ENCODE data around the gene OGT. TPM values are rescaled to one million over a fixed set of nuclear protein-coding genes. Genes with fewer than 3 reads are reported as not detected.

OGT gene
- total RNA-seq, 1 experiment from 2014 or later = 174 TPM

DNA sequence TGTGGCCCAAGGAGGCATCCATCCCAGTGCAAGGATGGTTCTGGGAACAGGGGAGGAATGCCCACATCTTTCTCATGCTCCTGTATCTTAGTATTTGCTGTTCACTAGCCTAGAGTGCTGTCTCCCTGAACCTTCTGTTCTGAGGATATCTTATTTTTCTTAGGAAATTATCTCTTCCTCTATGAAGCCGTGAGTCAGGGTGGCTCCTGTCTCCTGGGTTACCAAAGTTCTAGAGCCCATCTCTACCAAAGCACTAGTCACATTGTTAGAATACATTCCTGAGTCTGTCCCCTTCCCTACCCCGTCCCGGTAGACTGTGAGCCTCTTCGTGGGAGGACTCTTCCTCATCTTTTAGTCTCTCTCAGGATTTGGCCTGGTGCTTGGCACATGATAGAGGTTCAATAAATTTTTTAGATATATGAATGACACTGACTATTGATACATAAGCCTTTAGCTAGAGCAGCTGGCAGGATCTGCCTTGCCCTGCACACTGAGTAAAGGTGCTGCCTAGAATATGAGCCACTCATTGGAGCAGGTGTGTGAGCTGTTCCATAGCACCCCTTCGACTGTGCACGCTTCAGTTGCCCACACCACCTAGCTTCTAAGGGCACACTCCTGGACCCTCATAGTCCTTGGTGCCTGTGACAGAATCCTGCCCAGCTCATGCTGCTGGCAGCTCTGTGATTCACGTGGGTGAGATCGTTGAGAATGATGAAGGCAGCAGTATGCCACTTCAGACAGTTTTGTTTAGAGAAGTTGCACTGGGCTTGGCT is 72.1 kb downstream of the OGT start:
- no peaks in the 10 kb centered on the region for H3K9me3 ChIP-seq (ENCODE audit: control insufficient read depth, insufficient read depth, low read depth, low read length)
- ChIA-PET POLR2A (no interaction called here), CTCF (no interaction called here)
- H3K4me3 ChIP-seq (ENCODE audit: low read depth in 2 of 2, low read length in 2 of 2) = no peak overlapping the region
- in situ Hi-C loops (cut with HindIII; ENCODE audit: low pct_unique_long_range_greater_than_20kb, low sequenced_read_pairs) = no loop called here
- H3K27ac ChIP-seq (ENCODE audit: low read length) = no peak overlapping the region
- no TSS peak for BruUV-seq (replicated peaks)
- H3K4me1 ChIP-seq (ENCODE audit: control insufficient read depth, insufficient read depth, low read length) = no peaks in the 10 kb centered on the region
- ATAC-seq = no peak
- no peak for DNase-seq (ENCODE audit: low read depth, low spot score)
- intact Hi-C loops (cut with micrococcal nuclease; ENCODE audit: unreplicated experiment) = no loop called here
- TF ChIP-seq TCF7L2 (IDR thresholded peaks at IDR 0.05; ENCODE audit: low read depth, low read length) (no peak), SIN3A (IDR thresholded peaks at IDR 0.05; ENCODE audit: borderline replicate concordance, insufficient read depth, low read depth, low read length) (no peak), POLR2AphosphoS5 (IDR thresholded peaks at IDR 0.05; ENCODE audit: low read depth, low read length) (no peak)
- TF ChIP-seq, protein P1, sequence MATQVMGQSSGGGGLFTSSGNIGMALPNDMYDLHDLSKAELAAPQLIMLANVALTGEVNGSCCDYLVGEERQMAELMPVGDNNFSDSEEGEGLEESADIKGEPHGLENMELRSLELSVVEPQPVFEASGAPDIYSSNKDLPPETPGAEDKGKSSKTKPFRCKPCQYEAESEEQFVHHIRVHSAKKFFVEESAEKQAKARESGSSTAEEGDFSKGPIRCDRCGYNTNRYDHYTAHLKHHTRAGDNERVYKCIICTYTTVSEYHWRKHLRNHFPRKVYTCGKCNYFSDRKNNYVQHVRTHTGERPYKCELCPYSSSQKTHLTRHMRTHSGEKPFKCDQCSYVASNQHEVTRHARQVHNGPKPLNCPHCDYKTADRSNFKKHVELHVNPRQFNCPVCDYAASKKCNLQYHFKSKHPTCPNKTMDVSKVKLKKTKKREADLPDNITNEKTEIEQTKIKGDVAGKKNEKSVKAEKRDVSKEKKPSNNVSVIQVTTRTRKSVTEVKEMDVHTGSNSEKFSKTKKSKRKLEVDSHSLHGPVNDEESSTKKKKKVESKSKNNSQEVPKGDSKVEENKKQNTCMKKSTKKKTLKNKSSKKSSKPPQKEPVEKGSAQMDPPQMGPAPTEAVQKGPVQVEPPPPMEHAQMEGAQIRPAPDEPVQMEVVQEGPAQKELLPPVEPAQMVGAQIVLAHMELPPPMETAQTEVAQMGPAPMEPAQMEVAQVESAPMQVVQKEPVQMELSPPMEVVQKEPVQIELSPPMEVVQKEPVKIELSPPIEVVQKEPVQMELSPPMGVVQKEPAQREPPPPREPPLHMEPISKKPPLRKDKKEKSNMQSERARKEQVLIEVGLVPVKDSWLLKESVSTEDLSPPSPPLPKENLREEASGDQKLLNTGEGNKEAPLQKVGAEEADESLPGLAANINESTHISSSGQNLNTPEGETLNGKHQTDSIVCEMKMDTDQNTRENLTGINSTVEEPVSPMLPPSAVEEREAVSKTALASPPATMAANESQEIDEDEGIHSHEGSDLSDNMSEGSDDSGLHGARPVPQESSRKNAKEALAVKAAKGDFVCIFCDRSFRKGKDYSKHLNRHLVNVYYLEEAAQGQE (IDR thresholded peaks at IDR 0.05; ENCODE audit: insufficient read depth in 1 of 2, low read depth in 2 of 2, low read length in 1 of 2) = no peak
- TF ChIP-seq, protein P2, sequence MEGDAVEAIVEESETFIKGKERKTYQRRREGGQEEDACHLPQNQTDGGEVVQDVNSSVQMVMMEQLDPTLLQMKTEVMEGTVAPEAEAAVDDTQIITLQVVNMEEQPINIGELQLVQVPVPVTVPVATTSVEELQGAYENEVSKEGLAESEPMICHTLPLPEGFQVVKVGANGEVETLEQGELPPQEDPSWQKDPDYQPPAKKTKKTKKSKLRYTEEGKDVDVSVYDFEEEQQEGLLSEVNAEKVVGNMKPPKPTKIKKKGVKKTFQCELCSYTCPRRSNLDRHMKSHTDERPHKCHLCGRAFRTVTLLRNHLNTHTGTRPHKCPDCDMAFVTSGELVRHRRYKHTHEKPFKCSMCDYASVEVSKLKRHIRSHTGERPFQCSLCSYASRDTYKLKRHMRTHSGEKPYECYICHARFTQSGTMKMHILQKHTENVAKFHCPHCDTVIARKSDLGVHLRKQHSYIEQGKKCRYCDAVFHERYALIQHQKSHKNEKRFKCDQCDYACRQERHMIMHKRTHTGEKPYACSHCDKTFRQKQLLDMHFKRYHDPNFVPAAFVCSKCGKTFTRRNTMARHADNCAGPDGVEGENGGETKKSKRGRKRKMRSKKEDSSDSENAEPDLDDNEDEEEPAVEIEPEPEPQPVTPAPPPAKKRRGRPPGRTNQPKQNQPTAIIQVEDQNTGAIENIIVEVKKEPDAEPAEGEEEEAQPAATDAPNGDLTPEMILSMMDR (IDR thresholded peaks at IDR 0.05) = no peak
- no peaks in the 10 kb centered on the region for H3K27me3 ChIP-seq (ENCODE audit: control insufficient read depth, insufficient read depth, low read length)
- peaks cover 9% of the 10 kb centered on the region; the same call in 1 of the 2 replicates for H3K36me3 ChIP-seq (ENCODE audit: control insufficient read depth, insufficient read depth, low read length)

DNA sequence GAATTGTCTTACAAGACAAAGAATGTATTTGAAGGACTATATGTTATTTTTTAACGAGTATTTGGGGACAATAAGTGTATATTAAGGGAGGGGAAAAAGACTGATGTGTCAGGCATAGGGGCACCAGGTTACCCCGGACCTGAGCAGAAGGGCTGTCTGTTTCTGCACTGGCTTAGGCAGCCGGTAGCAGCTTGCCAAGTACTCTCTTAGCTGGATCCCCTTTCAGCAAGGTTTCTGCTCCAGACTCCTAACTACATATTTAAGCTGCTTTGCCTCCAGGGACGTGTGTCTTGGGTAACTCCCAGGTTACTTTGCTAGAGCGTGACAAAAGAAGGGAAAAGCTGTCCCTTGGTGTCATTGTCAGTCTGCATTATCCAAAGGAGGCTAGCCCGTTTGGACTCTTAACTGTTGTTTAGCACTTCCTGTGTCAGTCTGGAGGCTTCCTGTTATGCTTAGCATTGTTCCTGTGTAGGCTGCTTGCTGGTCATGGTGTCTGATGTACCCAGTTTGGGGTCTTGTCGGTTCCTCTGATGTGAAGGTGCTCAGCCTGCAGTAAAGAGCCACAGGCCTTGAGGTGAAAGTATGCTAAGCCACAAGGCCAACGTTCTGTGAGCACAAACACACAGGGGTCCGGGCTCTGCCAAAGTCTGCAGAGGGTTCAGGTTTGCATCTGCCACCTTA is 73.8 kb downstream of the OGT start:
- 0 out of 2 replicates have a peak, but pooled peaks cover 9% of the 10 kb centered on the region for H3K36me3 ChIP-seq (ENCODE audit: control insufficient read depth, insufficient read depth, low read length)
- no TSS peak for BruUV-seq (replicated peaks)
- intact Hi-C loops (cut with micrococcal nuclease; ENCODE audit: unreplicated experiment) = no loop called here
- TF ChIP-seq, protein P1 (IDR thresholded peaks at IDR 0.05; ENCODE audit: insufficient read depth in 1 of 2, low read depth in 2 of 2, low read length in 1 of 2) = no peak
- TF ChIP-seq, protein P2 (IDR thresholded peaks at IDR 0.05) = no peak
- TF ChIP-seq POLR2AphosphoS5 (IDR thresholded peaks at IDR 0.05; ENCODE audit: low read depth, low read length) (no peak), TCF7L2 (IDR thresholded peaks at IDR 0.05; ENCODE audit: low read depth, low read length) (no peak), SIN3A (IDR thresholded peaks at IDR 0.05; ENCODE audit: borderline replicate concordance, insufficient read depth, low read depth, low read length) (no peak)
- in situ Hi-C loops (cut with HindIII; ENCODE audit: low pct_unique_long_range_greater_than_20kb, low sequenced_read_pairs) = no loop called here
- H3K9me3 ChIP-seq (ENCODE audit: control insufficient read depth, insufficient read depth, low read depth, low read length) = no peaks in the 10 kb centered on the region
- H3K27me3 ChIP-seq (ENCODE audit: control insufficient read depth, insufficient read depth, low read length) = no peaks in the 10 kb centered on the region
- DNase-seq (ENCODE audit: low read depth, low spot score) (no peak), ATAC-seq (no peak)
- ChIA-PET CTCF (no interaction called here), POLR2A (no interaction called here)
- H3K4me3 ChIP-seq (ENCODE audit: low read depth in 2 of 2, low read length in 2 of 2) = no peak overlapping the region
- no peaks in the 10 kb centered on the region for H3K4me1 ChIP-seq (ENCODE audit: control insufficient read depth, insufficient read depth, low read length)
- no peak overlapping the region for H3K27ac ChIP-seq (ENCODE audit: low read length)

All from Panc1 (cell line).